HG02678 (cell line): ENCODE measurements around the gene CDC42BPG.

Experiments used
- ATAC-seq: cut with Tn5 transposase; IDR thresholded peaks from one replicate; pipeline ENCODE4 v1.9.1; 2021; ENCODE audit warnings: mild to moderate bottlenecking, moderate library complexity; ENCODE audit not compliant: unreplicated experiment

The CDC42BPG gene

DNA sequence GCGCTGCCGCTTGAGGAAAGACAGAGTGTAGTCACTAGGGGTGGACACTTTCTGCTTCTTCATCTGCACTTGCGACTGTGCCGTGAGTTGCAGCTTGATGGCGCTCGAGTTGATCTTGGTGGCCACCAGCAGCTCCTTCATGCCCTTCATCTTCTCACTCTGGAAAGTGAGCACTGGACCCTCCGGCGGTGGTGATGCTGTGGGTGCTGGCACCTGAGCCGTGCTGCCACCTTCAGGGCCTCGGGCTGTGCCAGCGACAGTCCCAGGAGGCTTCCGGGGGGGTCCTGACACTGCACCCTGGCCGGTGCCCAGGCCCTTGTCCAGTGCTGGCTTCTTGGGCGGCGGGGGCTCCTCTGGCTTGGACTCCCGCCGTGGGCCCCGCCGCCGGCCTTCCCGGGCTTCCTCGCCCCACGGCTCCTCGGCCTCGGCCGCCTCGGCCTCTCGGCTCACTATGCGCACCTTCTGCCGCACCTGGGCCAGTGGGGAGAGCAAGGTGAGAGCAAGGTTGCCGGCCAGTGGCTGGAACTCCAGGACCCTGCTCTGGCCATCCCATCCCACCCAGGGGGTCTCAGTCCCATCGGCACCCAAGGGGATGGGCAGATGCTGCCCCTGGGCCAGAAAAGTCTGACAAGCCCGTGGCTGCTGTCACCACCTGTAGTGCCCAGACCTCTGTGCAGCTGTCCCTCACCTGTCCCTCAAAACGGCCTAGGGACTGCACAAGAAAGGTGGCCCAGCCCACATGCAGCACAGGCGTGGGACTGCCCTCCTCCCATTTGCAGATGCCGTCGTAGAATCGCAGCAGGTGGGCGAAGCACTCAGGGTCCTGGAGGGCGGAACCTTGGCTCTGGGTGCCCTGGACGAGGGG, 39.9 kb downstream of the CDC42BPG start:
- ATAC-seq: no peak

- no peak for ATAC-seq
Measured at GRCh38 chr11:64803846-64804345, 40.6 kb downstream of the CDC42BPG start.

DNA sequence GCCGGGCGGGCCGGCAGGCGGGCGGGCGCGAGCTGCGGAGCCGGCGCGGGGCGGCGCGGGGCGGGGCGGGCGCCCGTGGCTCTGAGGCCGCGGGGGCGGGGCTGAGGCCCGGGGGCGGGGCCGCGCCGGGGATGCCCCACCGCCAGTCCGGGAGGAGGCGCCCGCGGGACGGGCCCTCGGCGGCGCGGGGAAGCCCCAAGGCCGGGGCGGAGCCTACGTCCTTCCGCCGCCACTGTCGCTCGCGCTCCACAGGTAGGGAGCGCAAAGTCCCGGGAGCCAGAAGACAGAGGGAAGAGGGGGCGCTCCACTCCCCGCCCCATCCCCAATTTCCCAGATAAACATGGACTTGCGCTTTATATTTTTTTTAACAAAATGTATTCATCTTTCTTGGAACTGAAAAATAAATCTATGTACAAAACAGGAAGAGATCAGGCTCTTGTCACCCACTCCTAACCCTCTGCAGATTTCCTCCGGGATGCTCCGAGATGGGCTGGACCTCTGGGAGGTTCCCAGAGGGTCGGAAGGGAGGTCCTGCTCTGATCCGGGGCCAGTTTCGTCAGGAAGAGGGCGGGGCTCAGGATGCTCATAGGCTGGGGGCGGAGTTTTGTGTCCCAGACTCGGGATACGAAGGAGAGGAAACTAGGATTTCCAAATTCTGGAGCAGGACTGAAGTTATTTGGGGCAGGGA, 41.2 kb downstream of the CDC42BPG start, which contains the start of gene MAP4K2:
Gene MAP4K2, minus strand, starts transcription at position 57 of the 688 bp plus-strand sequence. CDS start 65 bp downstream, outside the sequence.
- ATAC-seq: peak; percentile 65

- ATAC-seq: peak; percentile 9
Measured at GRCh38 chr11:64802370-64803157, 41.9 kb downstream of the CDC42BPG start.

DNA sequence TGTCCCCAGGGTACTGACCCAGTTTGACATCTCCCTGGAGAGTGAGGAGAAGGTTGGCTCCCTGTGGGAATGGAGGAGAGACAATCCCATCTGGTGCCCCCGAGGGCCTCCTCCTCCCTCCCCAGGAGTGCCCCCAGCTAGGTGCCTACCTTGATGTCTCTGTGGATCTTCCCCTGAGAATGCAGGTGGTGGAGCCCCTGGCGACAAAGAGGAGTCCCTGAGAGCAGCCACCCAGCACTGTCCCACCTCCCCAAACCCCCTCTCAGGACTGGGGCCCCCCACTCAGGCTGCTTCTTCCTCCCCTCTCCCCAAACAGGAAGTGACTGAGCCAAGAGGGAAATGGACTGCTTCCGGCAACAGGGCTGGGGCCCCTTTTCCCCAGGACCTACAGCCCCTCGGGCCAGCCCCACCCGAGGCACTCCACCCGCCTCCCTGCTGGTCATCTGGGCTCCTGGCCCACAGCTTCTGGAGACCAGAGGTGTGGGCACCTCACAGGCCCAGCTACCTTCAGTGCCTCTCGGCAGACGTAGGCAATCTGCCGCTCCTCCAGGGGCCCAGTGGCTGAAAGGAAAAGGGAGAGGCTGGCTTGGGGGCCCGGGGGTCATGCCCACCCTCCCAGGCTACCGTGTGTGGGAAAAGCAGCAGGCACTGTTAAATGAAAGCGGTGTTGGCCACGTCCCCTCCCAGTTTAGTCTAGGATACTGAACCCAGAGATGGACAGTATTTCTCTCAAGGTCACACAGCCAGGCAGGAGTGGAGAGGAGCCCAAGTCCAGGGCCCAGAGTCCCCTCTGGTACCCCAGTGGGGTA, 42.7 kb downstream of the CDC42BPG start:
- ATAC-seq: no peak

DNA sequence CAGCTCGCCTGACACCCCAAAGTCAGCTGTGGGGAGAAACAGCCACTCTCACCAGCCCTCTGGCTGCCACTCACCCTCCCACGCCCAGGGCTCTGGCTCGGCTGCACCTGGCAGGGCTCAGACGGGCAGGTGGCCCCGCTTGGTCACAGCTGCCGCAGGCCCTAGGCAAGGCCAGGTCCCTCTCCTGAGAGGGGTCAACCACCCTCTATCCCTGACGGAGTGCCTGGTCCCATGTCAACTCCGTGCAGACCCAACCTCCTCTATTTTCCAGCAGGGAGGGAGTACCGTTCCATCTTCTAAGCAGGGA, 43.3 kb downstream of the CDC42BPG start:
- ATAC-seq: no peak

- no peak for ATAC-seq
Measured at GRCh38 chr11:64800303-64801157, 43.9 kb downstream of the CDC42BPG start.

DNA sequence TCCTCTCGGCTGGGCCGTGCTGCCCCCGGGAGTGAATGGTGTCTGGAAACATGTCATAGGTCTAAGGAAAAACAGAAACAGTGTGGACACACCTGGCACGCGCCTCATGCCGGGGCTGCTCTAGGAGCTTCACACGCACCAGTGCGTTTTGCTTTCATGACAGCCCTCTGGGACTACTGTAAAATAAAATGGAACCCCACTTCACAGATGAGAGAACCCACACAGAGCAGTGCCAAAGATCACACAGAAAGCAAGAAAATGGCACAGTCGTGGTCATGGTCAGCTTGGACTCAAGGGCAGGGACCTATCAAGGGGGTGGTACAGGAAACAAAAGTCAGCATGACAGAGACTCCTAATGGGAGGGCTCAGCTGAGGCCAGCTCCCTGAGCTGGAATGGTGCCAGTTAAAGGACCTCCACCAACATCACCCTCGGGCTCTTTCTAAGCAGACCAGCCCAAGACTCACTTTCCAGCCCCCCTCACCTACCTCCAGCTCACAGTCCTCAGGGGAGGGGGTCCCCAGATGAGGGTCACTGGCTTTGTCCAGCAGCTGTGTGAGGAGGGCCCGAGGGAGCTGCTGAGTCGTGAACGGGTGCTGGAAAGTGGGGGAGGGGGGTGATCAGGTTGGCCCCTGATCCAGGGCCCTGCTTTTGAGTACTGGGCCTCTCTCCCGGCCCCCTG, 44.7 kb downstream of the CDC42BPG start:
- no peak for ATAC-seq

- ATAC-seq: no peak
Measured at GRCh38 chr11:64799256-64799622, 45.2 kb downstream of the CDC42BPG start.

DNA sequence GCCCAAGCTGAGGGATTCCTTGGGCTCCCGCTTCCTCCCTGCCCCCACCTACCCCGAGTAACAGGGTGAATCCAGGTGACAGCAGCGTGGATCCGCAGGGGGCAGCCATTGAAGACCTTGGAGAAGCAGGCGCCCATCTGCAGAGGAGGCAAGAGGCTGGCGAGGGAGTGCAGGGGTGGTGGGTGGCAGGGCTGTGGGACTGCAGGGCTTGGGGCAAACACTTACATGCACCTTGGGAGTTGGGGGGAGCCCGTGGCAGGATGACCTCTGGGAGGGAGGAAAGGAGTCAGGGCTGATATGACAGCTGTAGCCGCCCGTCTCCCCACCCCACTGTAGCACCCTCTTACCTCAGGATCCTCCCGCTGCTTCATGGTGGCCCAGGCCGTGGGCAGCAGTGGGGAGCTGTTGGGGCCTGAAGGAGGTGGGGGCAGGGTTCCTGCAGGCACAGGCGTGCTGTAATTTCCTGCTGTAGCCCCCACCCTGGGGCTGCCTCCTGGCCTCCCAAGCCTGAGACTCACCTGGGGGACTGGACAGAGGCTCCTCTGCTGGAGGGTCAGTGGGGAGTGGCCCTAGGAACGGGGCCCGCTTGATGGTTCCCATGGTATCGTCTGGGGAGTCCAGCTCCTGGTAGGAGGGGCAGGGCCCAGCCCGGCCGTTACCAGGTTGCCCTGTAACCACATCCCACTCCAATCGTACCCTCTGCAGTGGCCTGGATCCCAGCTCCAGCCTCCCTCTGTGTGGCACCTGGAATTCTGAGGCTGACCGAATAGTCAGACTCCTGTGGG, 47.5 kb downstream of the CDC42BPG start:
- no peak for ATAC-seq

- ATAC-seq: no peak
Measured at GRCh38 chr11:64796047-64796756, 48.3 kb downstream of the CDC42BPG start.

GRCh38 chr11:64794526-64794925, 49.9 kb downstream of the CDC42BPG start:
- no peak for ATAC-seq

GRCh38 chr11:64793271-64794160, 50.9 kb downstream of the CDC42BPG start:
- no peak for ATAC-seq

GRCh38 chr11:64792482-64792881, 52.0 kb downstream of the CDC42BPG start:
- ATAC-seq: no peak

DNA sequence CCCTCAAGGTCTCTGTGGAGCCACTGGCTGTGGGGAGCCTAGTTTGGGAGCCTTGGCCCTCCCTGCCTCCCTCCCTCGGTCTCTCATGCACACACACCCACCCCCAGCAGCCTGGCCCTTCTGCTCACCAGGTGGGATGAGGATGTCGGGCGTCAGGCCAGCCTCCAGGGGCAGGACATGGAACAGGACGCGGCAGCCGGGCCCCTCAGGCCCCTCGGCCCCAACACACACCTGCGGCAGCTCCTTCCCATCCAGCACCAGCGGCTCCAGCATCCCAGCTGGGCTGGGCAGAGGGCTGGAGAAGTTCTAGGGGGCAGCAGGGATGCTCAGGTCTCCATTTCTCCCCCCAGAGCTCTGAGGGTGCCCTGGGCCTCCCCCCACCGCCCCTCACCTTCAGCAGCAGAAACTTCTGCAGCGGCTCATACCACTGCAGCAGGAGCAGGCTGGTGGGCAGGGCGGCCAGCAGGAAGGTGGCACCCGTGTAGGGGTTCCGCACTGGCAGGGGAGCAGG, 52.6 kb downstream of the CDC42BPG start:
- no peak for ATAC-seq
